ENCODE results near the gene ROPN1L.

ROPN1L gene

DNA sequence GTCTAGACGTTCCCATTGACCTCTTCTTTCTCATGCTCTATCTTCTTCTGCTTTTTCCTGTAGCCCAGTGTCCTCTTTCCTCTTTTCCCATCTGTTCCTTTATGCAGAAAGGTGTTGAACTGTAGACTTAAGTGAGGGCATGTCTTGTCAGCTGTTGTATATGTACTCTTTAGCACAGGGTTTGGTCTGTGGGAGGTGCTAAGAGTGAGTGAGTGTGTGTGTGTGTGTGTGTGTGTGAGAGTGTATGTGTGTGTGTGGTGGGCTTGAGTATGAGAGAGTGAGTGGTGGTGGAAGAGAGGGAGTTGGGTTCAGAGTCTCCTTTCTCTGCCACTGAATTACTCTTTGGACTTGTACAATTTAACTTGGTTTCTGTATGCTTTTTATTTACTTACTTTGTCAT, 10.3 kb upstream of the ROPN1L start:
- no peak for DNase-seq

DNA sequence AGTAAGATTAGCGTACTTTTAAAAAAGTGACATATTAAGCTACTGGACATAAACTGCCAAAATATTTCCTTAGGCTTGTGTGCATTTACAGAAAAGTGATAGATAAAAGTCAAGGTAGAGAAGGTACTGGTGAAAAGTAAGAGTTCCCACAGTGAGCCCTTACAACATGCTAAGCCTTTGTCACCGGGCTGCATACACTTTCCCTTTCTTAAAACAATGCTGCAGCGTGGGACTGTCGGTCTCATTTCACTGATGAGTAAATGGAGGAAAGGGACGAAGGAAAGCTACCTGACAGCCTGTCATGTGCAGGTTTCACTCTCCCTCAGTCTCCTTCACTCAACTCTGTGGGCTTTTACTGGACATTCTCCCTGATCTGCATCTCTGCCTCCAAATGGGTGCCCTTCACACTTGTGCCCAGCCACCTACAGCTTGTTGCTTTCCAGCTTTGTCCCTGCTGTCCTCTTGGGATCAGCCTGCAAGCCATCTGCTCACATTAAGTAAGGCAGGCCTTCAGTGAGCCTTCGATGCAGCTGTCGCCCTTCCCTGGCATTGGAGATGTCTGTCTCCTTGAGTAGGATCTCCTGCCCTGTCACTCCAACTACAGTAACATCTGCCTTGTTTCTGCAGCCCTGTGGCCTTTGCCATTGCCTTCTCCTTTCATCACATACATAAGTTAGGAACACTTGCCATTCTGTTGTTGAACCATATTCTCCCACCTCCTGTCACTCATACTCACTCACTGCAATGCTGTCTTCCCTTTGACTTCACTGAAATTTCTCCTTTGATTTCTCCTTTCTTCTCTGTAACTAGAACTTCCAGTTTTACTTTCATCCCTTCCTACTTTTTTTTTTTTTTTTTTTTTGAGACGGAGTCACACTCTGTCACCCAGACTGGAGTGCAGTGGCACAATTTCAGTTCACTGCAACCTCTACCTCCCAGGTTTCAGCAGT, 9.3 kb upstream of the ROPN1L start:
- no peak for DNase-seq

DNA sequence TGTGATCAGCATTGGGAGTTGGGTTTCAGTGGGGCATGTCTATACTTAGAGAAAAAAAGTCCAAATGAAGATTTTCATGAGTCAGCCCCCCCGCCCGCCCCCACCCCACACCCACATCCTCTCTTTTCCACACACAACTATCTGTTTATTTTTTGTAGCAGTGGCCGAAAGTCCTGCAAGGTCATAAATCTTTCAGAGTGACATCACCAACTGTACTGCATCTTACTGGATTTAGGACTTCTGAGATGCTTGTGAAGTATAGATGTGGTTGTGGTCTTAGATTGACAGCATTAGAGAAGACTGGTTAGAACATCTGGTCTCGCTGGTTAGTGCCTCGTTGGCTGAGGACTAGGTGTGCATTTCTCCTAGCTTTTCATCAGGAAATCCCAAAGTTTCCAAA, 7.3 kb upstream of the ROPN1L start:
- no peak for DNase-seq

DNA sequence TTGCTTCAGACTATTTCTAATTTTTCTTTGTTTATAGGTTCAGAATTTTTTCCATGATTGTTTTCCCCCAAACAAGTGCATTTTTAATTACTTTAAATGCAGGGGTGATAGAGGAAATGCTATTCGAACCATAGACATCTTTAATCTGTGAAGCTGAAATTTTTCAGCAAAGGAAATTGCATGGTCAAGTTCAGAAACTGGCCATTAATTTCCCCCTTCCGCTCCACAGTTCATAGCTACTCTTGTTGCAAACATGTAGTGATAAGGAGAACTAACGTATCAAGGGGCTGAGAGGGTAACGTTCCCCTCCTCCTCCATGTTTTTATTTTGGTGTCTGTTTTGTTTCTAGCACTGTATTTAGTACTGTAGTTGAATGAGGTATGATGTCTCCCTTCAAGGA, 3.4 kb upstream of the ROPN1L start:
- DNase-seq: no peak

- peak; percentile 40 for DNase-seq
These were observed 2.0 kb upstream of the ROPN1L start for GRCh38 chr5:10439692-10440091.

DNA sequence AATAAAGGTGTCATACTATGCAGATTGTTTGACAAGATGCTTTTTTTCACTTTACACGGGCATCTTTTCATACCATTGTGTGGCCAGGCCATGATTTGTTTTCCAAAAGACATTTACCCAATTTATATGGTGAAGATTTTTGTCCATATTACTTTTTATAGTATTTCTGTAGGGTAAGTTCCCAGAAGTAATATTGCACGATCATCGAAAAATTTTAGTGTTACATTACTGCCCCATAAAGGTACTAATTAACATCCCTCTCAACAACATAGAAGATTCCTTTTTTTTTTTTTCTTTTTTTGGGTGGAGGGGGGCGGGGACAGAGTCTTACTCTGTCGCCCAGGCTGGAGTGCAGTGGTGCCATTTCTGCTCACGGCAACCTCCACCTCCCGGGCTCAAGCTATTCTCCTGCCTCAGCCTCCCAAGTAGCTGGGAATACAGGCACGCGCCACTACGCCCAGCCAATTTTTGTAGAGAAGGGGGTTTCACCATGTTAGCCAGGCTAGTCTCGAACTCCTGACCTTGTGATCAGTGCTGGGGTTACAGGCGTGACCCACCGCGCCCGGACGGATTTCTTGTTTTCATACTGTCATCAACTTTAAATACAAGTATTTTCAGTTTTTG, 1.2 kb upstream of the ROPN1L start:
- DNase-seq: no peak

GRCh38 chr5:10441992-10442435, 335 bp downstream of the ROPN1L start:
- DNase-seq: no peak

GRCh38 chr5:10442576-10442975, 897 bp downstream of the ROPN1L start:
- no peak for DNase-seq

DNA sequence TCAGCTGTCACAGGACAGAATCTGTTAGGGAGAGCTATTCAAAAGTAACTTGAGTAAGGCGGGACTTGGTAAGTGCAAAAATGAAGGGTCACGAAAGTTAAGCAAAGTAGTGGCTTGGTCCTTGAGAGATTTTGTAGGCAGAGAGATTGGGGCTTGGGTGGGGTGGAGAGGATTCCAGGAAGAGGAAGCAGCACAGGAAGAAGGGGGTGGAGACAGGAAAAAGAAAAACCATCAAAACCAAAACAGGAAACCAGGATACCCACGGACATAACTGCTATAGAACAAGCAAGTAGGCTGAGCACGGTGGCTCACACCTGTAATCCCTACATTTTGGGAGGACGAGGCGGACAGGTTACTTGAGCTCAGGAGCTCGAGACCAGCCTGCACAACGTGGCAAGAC, 3.7 kb downstream of the ROPN1L start:
- no peak for DNase-seq

DNA sequence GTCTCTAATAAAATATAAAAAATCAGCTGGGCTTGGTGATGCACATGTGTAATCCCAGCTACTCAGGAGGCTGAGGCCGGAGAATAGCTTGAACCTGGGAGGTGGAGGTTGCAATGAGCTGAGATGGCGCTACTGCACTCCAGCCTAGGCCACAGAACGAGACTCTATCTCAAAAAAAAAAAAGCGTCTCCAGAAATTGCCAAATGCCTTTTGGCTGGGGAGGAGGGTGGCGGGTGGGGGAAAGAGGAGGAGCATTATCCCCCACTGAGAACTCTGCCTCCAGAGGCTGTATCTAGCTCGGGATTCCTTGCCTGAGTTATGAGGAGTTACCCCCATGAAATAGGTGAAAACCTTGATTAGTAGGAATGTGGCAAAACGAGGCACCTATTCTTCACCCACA, 4.8 kb downstream of the ROPN1L start:
- DNase-seq: no peak

- DNase-seq: no peak
These were observed 5.4 kb downstream of the ROPN1L start for GRCh38 chr5:10447041-10447440.

- no peak for DNase-seq
These were observed 7.2 kb downstream of the ROPN1L start for GRCh38 chr5:10448754-10449360.

GRCh38 chr5:10451137-10451824, 9.6 kb downstream of the ROPN1L start:
- DNase-seq: no peak

DNA sequence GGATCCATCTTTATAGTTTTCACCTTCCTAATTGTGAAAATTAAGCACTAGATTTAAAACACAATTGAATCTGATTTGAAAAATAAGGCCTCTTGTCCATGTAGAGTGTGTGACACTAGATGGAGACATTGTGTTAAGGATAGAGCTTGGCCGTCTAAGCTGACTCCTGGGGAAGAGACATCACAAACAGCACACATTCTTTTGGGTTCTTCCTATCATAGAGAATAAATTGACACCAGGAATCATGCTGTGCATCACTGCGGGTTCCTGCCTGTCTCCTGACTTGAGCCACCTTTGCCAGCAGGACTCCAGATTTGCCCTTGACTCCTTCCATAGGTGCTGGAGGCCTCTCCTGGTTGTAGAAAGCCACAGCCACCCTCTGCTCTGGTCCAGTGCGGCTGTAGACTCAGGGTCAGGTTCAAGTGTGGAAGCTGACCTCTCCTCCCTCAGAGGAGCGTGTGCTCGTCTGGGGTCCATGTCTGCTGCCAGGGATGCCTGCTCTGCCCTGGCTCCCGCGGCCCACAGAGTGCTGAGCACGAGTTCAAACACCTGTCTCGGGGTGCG, 11.2 kb downstream of the ROPN1L start:
- peak; percentile 85 for DNase-seq

- no peak for DNase-seq
These were observed 11.9 kb downstream of the ROPN1L start for GRCh38 chr5:10453545-10453944.

GRCh38 chr5:10454591-10455276, 13.1 kb downstream of the ROPN1L start:
- DNase-seq: no peak

DNA sequence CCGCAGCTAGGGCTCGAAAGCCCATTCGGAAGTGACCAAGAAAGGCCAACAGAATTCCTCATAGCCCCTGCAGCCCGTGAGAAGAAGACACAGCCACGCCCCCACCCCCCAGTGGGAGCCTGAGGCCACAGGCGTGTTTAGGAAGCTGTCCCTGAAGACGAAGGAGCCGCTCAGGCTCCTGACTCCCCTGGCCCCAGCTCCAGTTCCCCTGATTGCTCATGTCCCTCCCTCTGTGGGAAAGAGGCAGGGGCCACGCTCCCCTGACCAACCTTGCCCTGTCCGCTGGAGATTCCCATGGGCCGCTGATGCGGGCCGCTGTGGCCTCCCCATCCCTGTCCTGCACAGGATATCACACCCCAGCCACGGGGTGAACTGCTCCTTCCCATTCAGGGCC, 13.6 kb downstream of the ROPN1L start:
- DNase-seq: no peak

GRCh38 chr5:10456583-10457420, 15.1 kb downstream of the ROPN1L start:
- no peak for DNase-seq

DNA sequence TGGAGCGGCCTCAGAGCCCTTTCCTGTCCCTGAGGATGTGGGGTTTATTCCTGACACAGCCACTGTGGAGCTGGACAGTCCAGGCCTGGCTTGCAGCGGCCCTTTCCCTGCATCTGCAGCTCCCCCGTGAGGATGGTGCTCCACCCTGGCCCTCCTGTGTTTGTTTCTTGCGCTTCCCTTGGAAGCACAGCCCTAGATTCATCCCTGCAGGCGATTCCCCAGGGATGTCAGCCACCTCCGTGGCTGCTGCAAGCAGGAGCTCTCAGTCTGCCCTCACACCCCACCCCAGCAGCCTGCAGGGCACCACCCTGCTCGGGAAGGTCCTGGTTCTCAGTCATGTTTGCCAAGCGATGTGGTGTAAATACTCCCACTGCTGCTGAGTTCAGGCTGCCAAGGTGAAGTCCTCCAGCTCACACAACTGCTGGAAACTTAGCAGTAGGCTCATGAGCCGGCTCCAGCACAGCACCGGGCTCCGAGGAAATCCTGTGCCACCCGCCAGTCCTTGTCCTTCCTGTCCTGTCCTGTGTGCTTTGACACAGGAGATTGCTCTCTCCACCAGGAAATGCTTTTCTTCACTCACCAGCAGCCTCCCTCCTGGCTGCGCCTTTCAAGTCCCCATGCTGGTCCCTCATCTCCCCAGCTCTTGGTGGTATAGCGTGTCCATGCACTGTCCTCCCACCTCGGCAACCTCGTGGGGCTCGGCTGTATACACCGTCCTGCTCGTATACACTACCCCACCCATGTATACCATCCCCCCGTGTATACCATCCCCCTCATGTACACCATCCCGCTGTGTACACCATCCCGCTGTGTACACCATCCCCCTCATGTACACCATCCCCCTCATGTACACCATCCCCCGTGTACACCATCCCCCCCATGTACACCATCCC, 16.2 kb downstream of the ROPN1L start:
- no peak for DNase-seq

Data from OCI-M1 (cell line).